ENCODE measurements around the gene DAPK3.

DNA sequence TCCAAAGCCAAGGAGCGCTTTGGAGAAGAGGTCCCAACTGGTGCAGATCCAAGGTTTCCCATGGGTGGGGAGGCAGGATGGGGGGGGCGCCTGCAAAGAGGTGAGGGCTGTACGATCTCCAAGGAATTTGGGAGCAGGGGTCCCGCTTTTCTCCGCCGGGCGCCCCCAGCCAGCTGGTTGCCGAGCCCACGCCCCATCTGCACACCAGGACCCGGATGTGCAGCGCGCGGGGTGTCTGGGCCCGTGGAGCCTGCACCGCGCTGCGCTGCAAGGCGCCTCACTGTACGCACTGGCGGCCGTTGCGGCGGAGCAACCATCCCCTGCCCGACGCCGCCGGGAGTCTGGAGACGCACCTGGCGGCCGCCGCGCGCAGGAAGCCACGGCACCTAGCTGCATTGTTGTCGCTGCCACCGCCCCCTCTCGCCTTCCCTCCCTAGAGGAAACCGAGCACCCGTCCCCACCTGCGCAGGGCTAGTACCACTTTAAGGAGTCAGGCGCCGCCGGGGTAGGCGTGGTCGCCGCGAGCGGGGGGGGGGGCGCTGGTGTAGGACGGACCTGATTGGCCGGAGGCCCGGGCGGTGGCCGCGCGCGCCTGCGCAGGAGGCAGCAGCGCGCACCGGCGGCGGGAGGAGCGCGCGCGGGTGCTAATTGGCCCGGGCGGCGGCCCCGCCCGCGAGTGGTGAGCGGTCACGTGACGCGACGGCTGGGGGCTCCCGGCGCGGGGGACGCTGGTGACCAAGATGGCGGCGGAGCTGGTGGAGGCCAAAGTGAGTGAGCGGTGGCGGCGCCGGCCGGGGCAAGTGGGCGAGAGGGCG, 36.3 kb upstream of the DAPK3 start, which contains the start of gene PIAS4:
- peak in 2 of 6 experiments; percentile 21 to 49 for TF ChIP-seq CTCF (IDR thresholded peaks at IDR 0.05)
- TF ChIP-seq POLR2A (IDR thresholded peaks at IDR 0.05), result peak in 2 of 4 donors; percentile 22 to 54

Data from esophagus squamous epithelium (tissue), 4 donors.